Measurements from ENCODE around the gene PRKCH. TPM values are rescaled to one million over a fixed set of nuclear protein-coding genes. Genes with fewer than 3 reads are reported as not detected.

The PRKCH gene
- total RNA-seq, 1 experiment from 2014 or later, result 2.7 TPM

GRCh38 chr14:61396694-61397093 is 75.3 kb downstream of the PRKCH start:
- Histone ChIP-seq H3K36me3 (ENCODE audit: control insufficient read depth, insufficient read depth, low read length) (no peaks in the 10 kb centered on the region), H3K27ac (ENCODE audit: low read length) (no peak overlapping the region), H3K9me3 (ENCODE audit: control insufficient read depth, insufficient read depth, low read depth, low read length) (no peaks in the 10 kb centered on the region), H3K4me3 (ENCODE audit: low read depth in 2 of 2, low read length in 2 of 2) (no peak overlapping the region), H3K4me1 (ENCODE audit: control insufficient read depth, insufficient read depth, low read length) (no peaks in the 10 kb centered on the region), H3K27me3 (ENCODE audit: control insufficient read depth, insufficient read depth, low read length) (no peaks in the 10 kb centered on the region)
- no peak for TF ChIP-seq SIN3A (IDR thresholded peaks at IDR 0.05; ENCODE audit: borderline replicate concordance, insufficient read depth, low read depth, low read length)
- no peak for TF ChIP-seq POLR2AphosphoS5 (IDR thresholded peaks at IDR 0.05; ENCODE audit: low read depth, low read length)
- no peak for TF ChIP-seq CTCF (IDR thresholded peaks at IDR 0.05)
- TF ChIP-seq REST (IDR thresholded peaks at IDR 0.05; ENCODE audit: insufficient read depth in 1 of 2, low read depth in 2 of 2, low read length in 1 of 2), result no peak
- no peak for TF ChIP-seq TCF7L2 (IDR thresholded peaks at IDR 0.05; ENCODE audit: low read depth, low read length)
- no peak for DNase-seq (ENCODE audit: low read depth, low spot score)
- ATAC-seq, result no peak
- ChIA-PET POLR2A (no interaction called here), CTCF (no interaction called here)
- no TSS peak for BruUV-seq (replicated peaks)
- intact Hi-C loops (cut with micrococcal nuclease; ENCODE audit: unreplicated experiment) (no loop called here), in situ Hi-C loops (cut with HindIII; ENCODE audit: low pct_unique_long_range_greater_than_20kb, low sequenced_read_pairs) (no loop called here)

- ChIA-PET POLR2A (no interaction called here), CTCF (no interaction called here)
- no peak overlapping the region for H3K4me3 ChIP-seq (ENCODE audit: low read depth in 2 of 2, low read length in 2 of 2)
- TF ChIP-seq CTCF (IDR thresholded peaks at IDR 0.05), result no peak
- TF ChIP-seq REST (IDR thresholded peaks at IDR 0.05; ENCODE audit: insufficient read depth in 1 of 2, low read depth in 2 of 2, low read length in 1 of 2), result no peak
- no peak for TF ChIP-seq SIN3A (IDR thresholded peaks at IDR 0.05; ENCODE audit: borderline replicate concordance, insufficient read depth, low read depth, low read length)
- H3K4me1 ChIP-seq (ENCODE audit: control insufficient read depth, insufficient read depth, low read length), result no peaks in the 10 kb centered on the region
- BruUV-seq (replicated peaks), result no TSS peak
- intact Hi-C loops (cut with micrococcal nuclease; ENCODE audit: unreplicated experiment) (no loop called here), in situ Hi-C loops (cut with HindIII; ENCODE audit: low pct_unique_long_range_greater_than_20kb, low sequenced_read_pairs) (no loop called here)
- H3K9me3 ChIP-seq (ENCODE audit: control insufficient read depth, insufficient read depth, low read depth, low read length), result no peaks in the 10 kb centered on the region
- DNase-seq (ENCODE audit: low read depth, low spot score), result no peak
- H3K27ac ChIP-seq (ENCODE audit: low read length), result no peak overlapping the region
- H3K27me3 ChIP-seq (ENCODE audit: control insufficient read depth, insufficient read depth, low read length), result no peaks in the 10 kb centered on the region
- no peaks in the 10 kb centered on the region for H3K36me3 ChIP-seq (ENCODE audit: control insufficient read depth, insufficient read depth, low read length)
- no peak for ATAC-seq
These were observed 76.2 kb downstream of the PRKCH start for GRCh38 chr14:61397615-61398014.

All from Panc1 (cell line).